ENCODE measurements around the gene MSANTD4. TPM values are rescaled to one million over a fixed set of nuclear protein-coding genes. Genes with fewer than 3 reads are reported as not detected.
"Not testable (repeated sequence)": the region's sequence is repeated elsewhere in the genome, so short reads cannot be mapped to it uniquely, and the experiment has no call there.

Gene MSANTD4
- polyA plus RNA-seq, 10 donors: 13.7 to 22.1 (median 17.1) TPM

- DNase-seq: no peak
Measured at GRCh38 chr11:106015066-106015465, 7.0 kb downstream of the MSANTD4 start.

DNA sequence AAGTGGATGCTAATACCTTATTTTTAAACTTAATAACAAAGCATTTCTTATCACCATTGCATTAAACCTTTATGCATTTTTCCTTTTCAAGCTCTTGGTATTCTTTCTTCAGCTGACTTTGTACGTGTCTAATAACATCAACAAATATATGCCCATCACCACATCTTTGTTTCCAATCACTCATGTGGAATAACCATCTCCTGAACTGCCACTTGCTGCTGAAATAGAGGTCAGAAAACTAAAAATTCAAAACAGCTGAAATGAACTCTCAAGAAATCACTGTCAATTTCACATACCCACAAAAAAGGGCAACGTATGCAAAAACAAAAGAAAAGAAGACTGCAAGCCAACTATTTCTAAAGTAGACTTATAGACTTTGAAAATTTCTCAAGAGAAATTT is 7.4 kb downstream of the MSANTD4 start:
- no peak for DNase-seq

- no peak for DNase-seq
Measured at GRCh38 chr11:106014035-106014434, 8.0 kb downstream of the MSANTD4 start.

DNA sequence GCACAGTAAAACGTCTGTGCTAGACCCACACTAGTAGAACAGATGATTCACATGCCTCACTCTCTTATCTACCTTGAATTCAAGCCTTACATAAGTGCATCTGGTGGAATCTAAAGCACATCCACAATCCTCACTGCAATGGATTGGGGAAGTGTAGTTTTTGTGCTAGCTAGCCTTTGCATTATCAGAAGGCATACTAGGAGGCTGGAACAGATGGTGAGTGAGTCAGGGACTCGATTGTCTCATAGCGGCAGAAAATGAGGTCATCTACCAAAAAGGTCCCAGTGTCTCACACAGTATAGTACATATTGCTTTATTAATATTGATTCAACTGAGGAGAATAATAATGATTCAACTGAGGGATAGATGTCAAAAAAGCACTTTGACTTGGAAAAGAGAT is 9.3 kb downstream of the MSANTD4 start:
- peak in 1 of 3 donors; percentile 3 for DNase-seq

DNA sequence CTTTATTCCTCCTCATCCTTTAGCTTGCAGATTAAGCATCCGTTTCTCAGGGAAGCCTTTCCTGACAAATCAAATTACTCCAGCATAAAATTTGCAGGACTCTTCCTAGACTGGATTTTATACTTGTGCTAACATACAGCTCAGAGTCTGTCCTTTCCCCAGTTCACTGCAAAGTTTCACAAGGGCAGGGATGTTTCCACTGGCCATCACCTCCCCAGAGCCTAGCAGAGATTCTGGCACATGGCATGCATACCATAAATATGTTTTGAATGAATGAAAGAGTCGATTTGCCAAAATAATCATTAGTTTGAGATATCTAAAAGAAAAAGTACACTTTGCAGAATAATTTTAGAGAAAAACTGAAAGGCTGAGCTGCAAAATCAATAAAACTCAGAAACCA is 10.6 kb downstream of the MSANTD4 start:
- no peak for DNase-seq

GRCh38 chr11:106003094-106003493 is 18.9 kb downstream of the MSANTD4 start:
- not testable (repeated sequence) for DNase-seq

DNA sequence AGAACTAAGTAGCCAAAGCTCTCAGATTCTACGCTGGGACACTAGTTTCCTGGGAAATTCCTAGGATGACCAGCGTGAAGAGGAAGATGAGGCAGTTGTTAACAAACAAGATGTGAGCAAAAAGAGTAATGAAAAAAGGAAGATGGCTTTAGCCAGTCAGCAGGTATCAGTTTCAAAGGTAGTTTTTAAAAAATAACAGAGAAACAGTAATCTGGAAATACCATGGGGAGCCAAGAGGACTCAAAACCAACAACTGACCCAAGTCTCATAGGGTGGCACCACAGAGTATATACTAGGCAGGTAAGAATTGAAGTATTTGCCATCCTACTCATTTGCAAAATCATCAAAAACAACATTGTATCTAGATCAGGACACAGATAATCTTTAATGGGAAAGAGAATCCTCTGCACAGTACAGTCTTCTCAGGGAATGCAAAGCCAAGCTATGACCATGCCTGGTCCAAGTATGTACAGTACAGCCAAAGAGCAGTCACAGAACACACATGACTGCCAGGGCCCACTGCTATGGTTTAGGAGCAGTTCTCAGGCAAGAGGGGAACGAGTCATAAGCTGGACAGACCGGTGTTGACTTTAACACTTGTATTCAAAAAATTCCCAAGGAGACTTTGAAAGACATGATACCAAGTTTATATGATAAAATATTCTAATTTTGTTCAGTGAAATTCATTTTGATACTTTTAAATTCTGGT is 20.6 kb downstream of the MSANTD4 start:
- DNase-seq: no peak

DNA sequence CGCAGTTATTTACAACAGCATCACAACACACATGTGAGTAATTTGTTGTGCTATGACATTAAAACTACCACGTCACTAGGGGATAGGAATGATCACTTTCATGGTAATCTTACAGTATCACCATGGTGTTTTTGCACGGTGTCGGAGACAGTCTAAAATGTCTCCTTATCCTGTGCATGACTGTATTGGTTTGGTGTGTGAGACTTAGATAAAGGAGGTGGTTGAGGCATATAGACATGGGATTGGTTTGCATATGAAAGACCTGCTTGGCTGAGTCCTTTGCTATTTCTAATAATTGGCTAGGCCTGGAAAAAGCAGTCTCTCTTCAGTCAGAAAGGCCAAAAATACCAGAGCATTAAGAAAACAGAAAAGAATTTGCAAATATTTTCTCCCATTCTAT is 30.2 kb downstream of the MSANTD4 start:
- no peak for DNase-seq

GRCh38 chr11:105989124-105989523 is 32.9 kb downstream of the MSANTD4 start:
- DNase-seq: no peak

DNA sequence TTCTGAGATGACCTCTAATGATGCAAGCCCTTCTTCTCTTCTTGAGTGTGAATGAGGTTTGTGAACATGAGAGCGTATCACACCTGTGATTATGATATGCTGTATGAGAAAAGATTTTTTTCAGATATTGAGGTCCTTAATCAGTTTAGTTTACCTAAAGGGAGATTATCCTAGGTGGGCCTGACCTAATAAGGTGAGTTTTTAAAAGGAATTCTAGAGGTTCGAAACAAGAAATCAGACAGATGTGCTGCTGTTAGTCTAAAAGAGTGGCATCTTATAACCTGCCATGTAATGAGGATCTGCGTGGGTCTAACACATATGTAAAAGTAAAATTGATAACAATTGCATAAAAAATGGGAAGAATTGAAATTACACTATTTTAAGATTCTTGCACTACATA is 33.8 kb downstream of the MSANTD4 start:
- DNase-seq: no peak

DNA sequence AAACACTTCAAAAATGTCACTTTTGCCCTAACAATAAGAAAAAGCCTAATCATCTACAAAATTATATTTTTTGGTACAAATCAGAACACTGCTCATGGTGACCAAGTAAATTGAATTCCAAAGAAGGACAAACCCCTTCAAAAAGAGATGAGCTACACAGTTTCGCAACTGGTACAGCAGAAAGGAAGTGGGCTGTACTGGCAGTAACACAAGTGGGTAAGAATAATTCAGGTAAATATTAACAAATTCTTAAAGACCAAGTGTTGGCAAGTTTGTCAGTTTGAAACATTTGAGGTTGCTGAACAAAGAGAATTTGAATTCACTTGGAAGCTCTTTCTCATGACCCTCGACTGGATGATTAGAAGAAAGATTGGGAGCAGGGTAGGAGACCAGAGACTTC is 35.5 kb downstream of the MSANTD4 start:
- DNase-seq: no peak

DNA sequence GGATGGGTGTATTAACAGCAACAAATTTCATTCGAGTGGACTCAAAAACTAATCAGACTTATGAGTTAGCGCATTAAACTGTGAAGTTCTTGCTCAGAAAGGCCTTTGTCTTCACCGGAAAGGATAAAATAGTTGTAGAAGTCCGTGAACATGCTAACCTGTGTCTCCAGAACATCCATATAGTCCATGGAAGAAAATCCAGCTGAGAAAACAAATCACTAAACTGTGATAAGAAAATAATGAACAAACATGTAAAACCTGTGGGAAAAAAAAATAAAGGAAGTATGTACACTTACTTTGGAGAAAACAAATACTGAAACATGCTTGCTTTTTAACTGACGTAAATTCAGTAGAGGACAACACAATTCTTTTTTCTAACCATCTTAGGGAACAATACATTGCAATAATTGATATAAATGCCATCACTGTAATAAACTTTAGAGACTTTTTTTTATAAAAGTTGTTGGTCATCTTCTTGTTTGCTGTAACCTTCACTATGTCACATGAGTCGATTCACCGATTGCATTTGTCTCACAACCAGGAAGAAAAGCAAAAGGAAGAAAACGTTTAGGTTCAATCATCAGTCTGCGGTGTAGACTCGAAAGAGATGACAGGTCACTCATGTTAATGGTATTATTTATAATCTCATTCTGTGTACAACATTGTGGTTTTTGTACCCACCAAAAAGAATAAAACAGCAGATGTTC is 41.9 kb downstream of the MSANTD4 start:
- DNase-seq: no peak

- no peak for DNase-seq
Measured at GRCh38 chr11:105975128-105975527, 46.9 kb downstream of the MSANTD4 start.

DNA sequence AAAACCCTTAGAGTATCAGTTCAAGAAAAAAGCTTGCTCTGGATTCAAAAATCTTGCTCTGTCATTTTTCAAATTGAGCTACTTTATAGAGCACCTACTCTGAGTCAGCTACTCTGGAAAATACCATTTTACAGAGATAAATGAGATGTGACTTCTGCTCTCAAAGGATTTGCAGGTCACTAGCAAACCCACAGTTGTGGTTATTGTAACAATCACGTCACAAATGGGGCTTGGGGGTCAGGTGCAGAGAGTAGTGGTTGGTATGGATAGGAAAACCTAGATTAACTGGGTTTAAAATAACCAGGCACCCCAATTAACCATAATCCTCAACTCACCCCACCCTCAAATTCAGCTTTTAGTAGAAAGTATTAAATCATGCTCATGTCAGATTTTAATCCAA is 52.3 kb downstream of the MSANTD4 start:
- DNase-seq: no peak

GRCh38 chr11:105968021-105968697 is 53.9 kb downstream of the MSANTD4 start:
- peak in 1 of 3 donors; percentile 2 for DNase-seq

DNA sequence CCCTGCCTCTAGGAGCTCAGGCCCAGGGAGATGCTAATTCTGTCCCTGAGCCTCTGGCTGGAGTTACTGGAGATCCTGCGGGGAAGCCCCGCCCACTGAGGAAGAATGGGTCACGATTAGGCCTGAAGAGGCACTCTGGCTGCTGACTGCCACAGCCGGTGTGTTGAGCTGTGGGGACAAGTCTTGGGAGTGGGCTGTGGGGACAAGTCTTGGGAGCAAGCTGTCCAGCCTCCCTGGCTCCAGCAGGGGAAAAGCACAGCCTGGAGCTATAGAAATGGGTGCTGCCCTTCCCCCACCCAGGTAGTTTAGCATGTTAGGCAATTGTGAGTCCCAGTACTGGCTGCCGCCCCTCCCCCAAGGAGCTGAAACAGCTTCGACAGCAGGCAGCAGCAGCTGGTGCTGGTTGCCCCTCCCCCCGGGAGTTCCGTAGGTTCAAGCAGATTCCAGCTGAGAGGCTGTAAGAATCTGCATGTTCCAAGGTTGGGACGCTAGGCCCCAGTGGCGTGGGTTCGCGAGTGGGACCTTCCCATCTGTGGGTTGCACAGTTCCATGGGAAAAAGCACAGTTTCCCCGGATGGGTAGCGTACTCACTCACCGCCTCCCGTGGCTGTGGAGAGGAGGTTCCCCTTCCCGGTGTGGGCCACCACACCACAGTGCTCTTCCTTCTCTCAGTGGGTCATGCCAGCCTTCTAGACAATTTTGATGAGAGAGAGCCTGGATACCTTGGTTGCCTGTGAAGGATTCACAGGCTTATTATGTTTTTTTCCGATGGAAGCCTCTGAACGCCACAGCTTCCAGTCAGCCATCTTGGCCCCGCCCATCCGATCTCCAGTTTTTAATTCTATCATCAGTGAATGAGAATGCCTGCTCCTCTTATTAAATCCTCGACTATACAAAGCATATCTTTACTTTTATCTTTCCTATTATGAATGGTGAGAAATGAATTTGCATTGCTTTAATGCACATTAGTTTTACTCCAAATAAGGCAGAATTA is 61.5 kb downstream of the MSANTD4 start:
- DNase-seq: no peak

Other genes with a start within 250 kb of the MSANTD4 start
- 1 to 10 TPM; 3.3 to 7.2 (median 4.7) TPM for gene KBTBD3, start 55.1 kb upstream of the MSANTD4 start, polyA plus RNA-seq (ENCODE audit: insufficient read length in 10 of 10)
- 10 to 100 TPM; 47.0 to 70.7 (median 55.0) TPM for gene AASDHPPT, start 55.4 kb upstream of the MSANTD4 start, polyA plus RNA-seq (ENCODE audit: insufficient read length in 10 of 10)